DMS153 treated with DMSO at 0.1 percent for 48 hours (cell line): ENCODE measurements around the gene PANK4.
A peak's percentile ranks its signal among the peaks of the same experiment; 100 is the strongest.
"Not testable (repeated sequence)": the region's sequence is repeated elsewhere in the genome, so short reads cannot be mapped to it uniquely, and the experiment has no call there.

ENCODE experiments used
- DNase-seq: peaks from one replicate; lab custom pipeline; 2025; ENCODE audit not compliant: unreplicated experiment; lab: John Stamatoyannopoulos, UW

The PANK4 gene

DNA sequence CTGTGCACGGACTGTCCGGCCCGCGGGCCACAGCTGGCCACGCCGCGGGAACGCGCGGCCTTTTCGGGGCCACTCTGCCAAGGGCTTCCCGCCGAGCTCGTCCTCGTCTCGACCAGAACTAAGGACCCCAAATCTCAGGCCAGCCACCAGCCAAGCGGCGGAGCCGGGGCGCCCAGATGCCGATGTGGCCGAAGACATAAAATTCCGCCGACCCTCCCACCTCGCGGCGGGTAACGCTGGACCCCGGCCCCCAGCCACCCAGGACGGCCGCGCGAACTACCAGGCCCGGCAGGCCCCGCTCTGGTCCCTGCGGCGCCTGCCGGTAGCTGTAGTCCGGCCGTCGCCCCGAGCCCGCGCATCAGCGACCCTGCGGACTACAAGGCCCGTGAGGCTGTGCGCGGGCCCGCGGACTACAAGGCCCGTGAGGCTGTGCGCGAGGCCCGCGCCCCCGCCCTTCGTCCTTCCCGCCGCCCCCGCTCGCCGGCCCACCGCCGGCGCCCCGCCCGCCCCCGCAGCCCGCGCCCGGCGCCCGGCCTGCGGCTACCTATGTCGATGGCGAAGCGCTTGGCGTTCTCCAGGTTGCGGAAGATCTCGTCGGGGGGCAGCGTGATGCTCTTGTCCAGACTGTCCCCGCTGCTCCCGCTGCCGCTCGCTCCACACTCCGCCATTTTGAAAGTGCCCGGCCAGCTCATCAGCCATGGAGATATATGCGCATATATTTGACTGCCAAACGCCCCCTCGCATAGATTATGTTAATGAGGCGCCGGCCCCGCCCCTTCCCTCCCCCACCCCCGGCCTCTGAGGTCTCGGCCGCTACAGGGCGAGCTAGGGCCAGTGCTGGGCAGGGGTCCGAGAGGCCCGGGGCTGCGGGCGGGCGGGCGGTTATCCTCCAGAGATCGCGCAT, at the start of gene PANK4:
TSS of gene PANK4 (minus strand) at position 677 of the 904 bp plus-strand sequence. CDS start at position 668, 9 bp downstream.
- peak; percentile 97 for DNase-seq

DNA sequence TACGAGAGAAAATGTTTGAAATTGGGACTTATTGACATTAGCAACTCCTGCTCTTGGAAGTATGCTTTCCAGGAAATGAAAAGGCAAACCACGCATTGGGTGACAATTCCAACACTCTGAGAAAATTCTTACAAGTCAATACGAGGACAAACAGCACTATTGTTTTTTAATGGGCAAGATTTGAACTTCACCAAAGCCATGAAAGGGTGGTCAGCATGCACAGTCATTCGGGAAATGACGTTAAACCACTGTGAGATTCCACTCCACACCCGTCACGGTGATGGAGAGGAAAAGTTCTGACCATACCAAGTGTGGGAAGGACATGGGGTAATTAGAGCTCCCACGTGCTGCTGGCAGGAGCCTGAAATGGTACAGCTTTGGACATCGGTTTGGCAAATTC, 48.0 kb upstream of the PANK4 start:
- DNase-seq, result no peak

DNA sequence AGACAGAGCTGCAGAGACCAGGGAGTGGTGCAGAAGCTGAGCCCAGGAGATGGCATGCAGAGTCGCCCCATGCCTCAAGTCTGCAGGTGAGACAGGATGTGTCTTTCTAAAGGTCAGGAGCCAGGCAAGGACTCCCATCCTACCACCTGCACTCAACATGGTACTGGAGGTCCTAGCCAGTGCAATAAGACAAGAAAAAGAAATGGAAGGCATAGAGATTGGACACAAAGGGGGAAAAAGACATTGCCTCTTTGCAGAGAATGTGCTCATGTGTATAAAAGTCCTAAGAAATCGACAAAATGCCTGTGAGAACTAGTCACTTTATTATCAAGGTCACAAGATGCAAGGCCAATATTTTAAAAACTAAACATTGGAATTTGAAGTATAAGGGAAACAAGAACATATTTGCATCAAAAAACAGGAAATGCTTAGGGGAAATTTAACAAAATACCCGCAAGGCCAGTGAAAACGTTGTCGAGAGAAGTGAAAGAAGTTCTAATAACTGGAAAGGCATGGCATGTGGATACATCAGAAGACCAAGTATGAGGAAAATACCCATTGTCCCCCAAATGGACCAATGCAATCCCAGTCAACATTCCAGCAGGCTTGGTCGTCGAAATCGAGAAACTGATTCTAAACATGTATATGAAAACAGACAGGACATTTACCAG, 47.0 kb upstream of the PANK4 start:
- no peak for DNase-seq

DNA sequence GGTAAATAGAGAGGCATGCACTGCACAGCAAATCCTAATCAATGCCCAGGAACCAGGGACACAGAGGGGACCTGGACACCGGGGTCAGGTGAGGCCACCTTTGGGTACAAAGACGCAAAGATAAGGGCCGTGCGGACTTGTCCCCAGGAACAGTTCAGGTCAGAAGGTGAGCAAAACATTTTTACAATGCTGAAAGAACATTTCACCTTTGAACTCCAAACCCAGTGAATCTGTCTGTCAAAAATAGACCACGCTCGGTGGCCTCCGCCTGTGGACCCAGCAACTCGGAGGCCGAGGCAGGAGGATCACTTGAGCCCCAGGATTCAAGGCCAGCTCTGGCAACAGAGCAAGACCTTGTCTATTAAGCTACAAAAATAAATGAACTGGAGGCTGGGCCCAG, 45.0 kb upstream of the PANK4 start:
- no peak for DNase-seq

DNA sequence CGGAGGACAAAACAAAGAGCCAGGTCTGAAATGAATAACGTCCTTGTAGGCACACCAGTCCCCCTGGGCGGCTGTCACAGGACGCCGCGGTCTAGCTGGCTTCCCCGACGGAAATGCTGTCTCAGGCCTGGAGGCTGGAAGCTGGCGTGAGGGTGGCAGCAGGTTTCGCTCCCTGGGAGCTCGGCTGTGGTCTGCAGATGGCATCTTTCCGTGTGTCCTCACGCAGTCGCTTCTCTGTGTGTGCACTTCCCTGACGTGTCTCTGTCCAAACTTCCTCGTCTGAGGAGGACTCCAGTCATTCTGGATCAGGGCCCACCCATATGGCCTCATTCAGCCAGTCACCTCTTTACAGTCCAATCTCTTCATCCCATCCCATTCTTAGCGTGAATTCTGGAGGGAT, 43.9 kb upstream of the PANK4 start:
- no peak for DNase-seq

DNA sequence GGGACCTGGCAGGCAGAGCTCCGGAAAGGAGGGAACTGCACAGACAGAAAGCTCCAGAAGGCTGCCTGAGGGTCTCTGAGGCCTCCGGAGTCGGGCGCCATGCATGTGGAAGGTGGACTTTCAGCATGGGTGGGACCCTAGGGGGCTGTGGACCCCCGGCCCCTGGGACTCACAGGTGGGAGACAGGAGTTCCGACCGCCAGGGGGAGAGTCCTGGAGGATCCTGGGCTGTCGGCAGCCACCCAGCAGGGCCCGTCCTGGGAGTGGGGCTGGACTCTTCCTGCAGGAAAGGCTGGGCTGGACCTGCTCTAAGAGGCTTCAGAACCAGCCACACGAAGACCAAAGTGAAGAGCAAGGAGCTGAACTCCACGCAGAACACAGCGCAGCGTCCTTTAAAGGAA, 43.3 kb upstream of the PANK4 start:
- not testable (repeated sequence) for DNase-seq

DNA sequence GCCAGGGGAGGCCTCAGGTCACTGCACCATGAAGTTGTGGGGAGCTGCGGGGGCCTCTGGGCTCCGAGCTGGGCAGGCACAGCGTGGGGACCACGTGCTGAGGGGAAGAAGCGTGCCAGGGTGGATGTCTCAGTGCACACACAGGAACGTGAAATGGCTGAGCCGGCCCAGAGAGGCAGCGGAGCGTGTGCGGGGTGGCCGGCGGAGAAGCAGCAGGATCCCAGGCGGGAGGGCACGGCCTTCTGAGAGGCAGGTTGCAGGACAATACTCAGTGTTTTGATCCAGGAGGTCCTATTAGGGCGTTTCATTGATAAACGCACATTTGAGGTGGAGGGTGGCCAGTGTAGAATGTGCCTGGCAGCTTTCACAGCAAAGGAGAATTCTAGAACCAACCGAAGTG, 42.7 kb upstream of the PANK4 start:
- no peak for DNase-seq

DNA sequence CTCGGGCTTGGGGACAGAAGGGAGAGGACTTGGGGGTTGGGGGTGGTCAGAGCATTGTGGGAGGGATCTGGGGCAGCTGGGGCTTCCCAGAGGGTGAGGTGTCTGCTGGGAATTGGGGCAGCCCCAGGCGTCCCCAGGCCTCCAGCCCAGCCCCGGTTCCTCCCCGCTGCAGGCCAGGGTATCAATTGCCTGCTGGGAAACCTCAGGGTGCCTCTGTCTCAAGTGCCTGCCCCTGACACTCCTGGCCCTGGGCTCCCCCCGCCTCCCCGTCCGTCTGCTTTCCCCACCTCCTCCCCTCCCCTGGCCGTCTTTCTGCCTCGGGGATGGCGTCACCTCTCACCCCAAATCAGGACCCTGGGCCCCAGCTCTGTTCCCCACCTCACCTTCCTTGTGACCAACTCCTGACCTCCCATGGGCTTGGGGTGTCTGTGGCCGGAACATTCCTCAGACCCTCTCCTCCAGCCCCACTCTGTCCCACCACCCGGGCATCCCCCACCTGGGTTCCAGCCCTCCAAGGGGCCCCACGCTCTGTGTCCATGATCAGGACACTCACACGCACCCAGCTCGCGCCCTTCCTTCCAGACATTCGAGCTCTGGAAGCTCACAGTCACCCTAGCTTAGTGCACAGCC, 41.9 kb upstream of the PANK4 start:
- DNase-seq, result not testable (repeated sequence)

DNA sequence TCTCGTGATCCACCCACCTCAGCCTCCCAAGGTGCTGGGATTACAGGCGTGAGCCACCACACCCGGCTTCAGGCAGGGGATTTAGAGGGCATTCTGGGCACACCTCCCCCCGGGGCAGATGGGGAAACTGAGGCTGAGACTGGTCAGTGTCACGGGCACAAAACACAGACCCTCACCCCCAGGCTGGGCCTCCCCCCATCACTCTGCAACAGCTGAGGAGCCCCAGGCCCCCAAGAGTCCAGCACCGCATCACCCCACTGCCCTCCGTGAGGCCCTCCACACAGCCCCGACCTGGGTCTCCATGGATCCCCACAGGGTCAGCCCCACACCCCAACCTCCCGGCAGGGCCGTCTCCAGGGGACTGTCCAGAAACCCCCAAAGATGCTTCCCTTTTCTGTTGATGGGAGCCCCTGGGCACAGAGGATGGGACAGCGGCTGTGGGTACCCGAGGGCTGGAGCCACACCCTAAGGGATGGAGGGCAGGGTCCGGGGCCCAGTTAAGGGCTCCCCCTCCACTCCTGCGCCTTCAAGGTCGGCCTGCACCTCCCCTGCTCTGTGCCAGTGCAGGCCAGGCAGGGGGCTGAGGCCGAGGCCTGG, 40.8 kb upstream of the PANK4 start:
- DNase-seq, result no peak

DNA sequence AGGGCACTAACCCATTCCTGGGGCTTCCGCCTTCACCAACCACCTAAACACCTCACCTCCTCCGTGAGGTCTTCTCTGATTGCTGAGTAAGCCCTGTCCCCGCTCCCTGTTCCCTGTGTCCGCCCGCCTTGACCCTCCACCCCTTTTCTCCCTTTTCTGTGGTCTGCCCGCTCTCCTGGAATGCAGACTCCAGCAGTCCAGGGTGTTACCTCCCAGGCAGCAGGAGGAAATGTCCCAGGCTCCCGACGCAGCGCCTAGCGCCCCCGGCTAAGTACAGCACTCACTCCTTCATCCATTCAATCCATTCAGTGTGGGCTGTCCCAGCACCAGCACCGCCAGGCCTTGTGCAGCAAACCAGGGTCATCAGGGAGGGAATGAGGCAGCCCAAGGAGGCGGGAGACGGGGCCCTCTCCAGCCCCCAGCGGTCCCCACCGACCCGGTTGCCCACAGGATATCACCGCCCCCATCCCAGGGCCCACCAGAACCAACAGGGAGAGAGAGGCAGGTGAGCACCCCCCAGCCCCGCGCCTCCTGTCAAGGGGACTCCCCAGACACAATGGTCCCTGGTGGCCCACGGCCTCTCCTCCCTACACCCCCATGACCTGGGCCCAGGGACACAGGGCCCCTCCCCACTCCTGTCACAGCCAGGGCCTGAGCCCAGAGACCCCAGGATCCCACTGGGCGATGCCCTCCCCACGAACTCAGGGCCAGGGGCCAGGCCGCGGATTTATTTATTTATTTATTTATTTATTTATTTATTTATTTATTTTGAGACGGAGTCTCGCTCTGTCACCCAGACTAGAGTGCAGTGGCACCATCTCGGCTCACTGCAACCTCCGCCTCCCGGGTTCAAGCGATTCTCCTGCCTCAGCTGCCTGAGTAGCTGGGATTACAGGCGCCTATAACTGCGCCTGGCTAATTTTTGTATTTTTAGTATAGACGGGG, 40.0 kb upstream of the PANK4 start:
- no peak for DNase-seq

DNA sequence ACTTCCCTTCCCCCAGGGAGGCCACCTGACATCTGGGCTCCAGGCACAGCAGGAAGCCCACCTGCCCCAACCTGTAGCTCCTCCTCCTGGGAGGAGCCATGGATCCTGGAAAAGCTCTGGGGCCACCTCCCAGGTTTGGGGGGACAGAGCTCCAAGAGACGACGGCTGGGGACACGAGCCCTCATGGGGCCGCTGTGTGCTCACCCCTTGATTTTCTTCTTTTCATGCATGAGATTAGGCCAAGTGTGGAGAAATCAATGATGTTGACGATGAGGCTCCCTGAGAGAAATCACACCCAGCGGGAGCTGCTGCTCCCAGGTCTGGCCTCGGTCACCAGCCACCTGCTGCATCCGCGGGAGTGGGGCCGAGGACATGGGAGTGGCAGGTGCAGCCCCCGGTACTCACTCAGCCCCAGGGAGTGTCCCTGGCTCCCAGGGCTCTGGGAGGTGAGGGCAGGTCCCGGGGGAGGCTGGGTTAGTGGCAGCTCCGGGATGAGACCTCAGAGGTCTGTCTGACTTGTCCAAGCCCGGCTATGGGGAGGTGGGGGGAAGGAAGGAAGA, 38.5 kb upstream of the PANK4 start:
- no peak for DNase-seq

DNA sequence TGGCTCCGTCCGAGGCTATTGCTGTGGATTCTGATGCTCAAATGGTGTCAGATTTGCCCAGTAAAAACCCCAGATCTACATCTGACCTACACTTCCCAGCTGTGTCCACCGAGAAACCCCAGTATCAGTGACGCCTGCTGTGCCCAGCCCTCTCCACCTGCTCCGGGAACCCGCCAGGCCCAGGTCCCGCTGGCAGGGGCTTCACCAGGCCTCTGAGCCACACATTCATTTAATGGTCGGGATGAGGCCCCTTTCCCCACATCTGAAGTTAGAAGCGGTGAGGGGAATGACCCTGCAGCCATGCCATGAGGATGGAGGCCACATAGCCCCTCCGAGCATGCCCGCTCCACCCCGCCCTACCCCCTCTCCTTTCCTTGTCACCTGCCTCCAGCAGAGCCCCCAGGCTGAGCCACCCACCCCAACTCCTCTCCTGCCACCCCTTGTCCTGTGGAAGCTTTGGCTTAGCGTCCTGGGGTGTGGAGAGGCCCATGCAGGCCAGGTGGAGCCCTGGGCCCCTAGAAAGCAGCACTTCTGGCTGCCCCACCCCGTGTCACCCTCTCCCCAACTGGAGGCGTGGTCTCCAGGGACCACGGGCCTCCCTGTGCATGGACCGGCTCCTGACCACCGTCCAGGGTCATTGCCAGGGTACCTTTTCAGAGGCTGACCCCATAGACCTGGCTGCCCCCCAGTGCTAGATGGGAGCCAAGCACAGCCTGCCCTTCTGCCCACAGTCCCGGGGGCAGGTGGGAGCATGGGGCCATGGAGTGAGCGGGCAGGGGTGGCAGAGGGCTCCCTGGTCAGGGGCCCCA, 37.8 kb upstream of the PANK4 start:
- no peak for DNase-seq

DNA sequence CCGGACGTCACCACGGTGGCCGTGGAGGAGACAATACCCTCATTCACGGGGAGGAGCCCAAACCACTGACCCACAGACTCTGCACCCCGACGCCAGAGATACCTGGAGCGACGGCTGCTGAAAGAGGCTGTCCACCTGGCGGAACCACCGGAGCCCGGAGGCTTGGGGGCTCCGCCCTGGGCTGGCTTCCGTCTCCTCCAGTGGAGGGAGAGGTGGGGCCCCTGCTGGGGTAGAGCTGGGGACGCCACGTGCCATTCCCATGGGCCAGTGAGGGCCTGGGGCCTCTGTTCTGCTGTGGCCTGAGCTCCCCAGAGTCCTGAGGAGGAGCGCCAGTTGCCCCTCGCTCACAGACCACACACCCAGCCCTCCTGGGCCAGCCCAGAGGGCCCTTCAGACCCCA, 36.8 kb upstream of the PANK4 start:
- DNase-seq, result no peak

DNA sequence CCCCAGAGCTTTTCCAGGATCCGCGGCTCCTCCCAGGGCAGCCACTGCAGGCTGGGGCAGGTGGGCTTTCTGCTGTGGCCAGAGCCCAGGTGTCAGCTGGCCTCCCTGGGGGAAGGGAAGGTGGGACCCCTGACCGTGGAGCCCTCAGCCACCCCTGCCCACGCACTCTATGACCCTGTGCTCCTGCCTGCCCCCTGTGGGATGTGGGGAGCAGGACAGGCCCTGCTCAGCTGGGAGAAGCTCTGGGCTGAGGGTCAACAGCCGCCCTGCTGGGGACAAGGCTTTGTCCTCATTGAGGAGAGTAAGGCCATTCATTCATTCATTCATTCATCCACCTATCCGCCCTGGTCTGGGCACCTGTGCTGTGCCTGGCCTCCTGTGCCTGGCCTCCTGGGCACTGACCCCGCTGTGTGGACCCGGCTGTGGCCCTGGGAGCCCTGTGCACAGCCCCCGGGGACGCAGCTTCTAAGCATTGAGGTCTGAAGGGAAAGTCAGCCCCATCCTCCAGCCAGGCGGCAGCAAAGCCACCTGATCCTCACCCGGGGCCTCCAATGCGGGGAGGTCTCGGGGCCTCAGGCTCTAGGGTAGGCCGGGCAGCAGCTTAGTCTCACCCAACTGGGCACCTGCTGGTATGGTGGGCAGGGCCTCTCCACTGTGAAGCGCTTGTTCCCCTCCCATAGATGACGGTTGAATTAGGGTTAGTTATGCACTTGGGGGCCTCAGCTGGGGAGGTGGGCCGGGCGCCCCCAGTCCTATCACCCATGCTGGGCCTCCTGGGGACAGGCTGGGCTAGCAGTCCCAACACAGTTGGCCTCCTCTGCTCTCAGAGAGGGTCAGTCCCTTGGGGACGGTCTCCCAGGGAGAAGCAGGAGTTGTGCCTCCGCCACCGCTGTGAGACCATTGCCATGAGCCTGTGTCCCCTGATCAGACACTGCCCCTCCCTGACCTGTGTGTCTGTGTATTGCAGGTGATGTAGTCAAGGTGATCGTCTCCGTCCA, 35.8 kb upstream of the PANK4 start:
- DNase-seq, result no peak

DNA sequence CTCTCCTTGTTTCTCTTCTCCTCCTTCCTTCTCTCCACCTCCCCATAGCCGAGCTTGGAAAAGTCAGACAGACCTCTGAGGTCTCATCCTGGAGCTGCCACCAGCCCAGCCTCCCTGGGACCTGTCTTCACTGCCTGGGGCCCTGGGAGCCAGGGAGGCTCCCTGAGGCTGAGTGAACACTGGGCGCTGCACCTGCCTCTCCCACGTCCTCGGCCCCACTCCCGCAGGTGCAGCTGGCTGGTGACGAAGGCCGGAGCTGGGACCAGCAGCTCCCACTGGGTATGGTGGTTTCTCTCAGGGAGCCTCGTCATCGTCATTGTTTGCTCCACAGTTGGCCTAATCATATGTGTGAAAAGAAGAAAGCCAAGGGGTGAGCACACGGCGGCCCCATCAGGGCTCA, 35.0 kb upstream of the PANK4 start:
- no peak for DNase-seq

DNA sequence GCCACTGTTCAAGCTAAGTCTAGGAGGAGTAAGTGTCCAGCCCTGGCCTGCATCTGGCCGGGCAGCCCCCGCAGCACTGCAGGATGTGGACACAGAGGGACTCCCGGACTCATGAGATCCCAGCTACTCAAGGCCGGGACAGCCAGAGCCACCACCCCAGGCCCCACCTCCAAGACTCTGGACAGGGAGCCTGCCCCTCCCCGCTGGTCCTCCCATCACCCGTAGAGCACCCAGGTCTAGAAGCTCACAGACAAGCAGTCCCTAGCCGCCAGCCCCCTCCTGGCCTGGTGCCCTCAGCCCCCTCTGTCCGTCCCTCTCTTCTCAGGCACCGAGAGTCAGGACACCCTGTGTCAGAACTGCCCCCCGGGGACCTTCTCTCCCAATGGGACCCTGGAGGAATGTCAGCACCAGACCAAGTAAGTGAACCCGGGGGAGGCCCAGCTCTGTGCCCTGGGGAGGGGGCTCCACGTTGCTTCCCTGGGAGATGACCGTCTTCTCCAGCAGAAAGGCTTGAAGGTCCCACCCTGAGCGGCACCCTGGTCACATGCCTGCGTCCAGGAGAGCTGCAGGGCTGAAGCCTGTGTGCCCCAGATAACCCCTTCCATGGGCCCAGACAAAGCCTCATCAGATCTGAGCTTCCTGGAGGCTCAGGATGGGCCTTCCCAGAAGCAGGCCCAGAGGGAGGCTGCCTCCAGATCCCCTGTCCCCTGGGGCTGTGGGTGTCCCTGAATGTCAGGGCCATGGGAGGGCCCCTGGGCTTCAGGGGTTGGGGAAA, 34.1 kb upstream of the PANK4 start:
- no peak for DNase-seq
